GM12878 (cell line): Measurements from ENCODE around the gene GSTM2. TPM values are rescaled to one million over a fixed set of nuclear protein-coding genes. Genes with fewer than 3 reads are reported as not detected.

Source experiments
- ATAC-seq: fragments of 200-7000 bp; cut with Tn5 transposase; 3 replicates; pipeline ENCODE4 v1.9.1; 2020; ENCODE audit warnings: mild to moderate bottlenecking, moderate library complexity
- BruUV-seq: library from RNA; stranded (reverse); fragments of 400-500 nt; replicated peaks from 2 replicates; lab custom pipeline; 2021; lab: Mats Ljungman, UMichigan
- CTCF ChIA-PET: fragments of 300-600 bp; sonication (Branson Sonifier 250); formaldehyde crosslinking; extraction: SDS; loops from one replicate; lab custom pipeline; 2021; ENCODE audit warnings: inconsistent platforms; lab: Yijun Ruan, JAX
- POLR2A ChIA-PET: fragments of 350-600 bp; formaldehyde crosslinking; extraction: SDS; loops from one replicate; lab custom pipeline; 2021; ENCODE audit warnings: inconsistent platforms; lab: Charles Lee
- RAD21 ChIA-PET: fragments of 300-600 bp; sonication (Branson Sonifier 250); formaldehyde crosslinking; loops from one replicate; lab custom pipeline; 2023; ENCODE audit warnings: antibody characterized with exemption; ENCODE audit not compliant: unreplicated experiment; lab: Charles Lee
- SMC1A ChIA-PET: fragments of 300-600 bp; sonication (Branson Sonifier 250); formaldehyde crosslinking; loops from one replicate; lab custom pipeline; 2023; ENCODE audit not compliant: unreplicated experiment, uncharacterized antibody; lab: Charles Lee
- DNase-seq: peaks from one replicate; pipeline ENCODE4 v3.0.0-alpha.2; 2011; ENCODE audit warnings: low read depth, low spot score
- FAIRE-seq: peaks from 3 replicates; lab custom pipeline; 2011; peaks lifted over from hg19 to GRCh38; lab: Jason Lieb, UNC
- H2AFZ ChIP-seq: 2 replicates; pipeline ENCODE4 v1.6.0; 2011; ENCODE audit warnings: low read depth, low read length, control low read depth; ENCODE audit not compliant: control insufficient read depth
- H3K27ac ChIP-seq: 2 replicates; pipeline ENCODE4 v1.5.1; 2011; ENCODE audit warnings: control low read depth; ENCODE audit not compliant: control insufficient read depth, insufficient read depth
- H3K27me3 ChIP-seq, 2 experiments: replicated peaks in 1 of 2; 2 replicates each; pipeline versions ENCODE4 v1.6.0 to v1.6.1; 2011; ENCODE audit warnings: low read length in 1 of 2; ENCODE audit not compliant: control insufficient read depth in 2 of 2, insufficient read depth in 2 of 2
- H3K36me3 ChIP-seq, 2 experiments: 2 replicates each; pipeline ENCODE4 v1.5.1; 2011; ENCODE audit warnings: low read length in 1 of 2; ENCODE audit not compliant: control insufficient read depth in 2 of 2, insufficient read depth in 2 of 2
- H3K4me1 ChIP-seq: 2 replicates; pipeline ENCODE4 v1.6.1; 2011; ENCODE audit warnings: mild to moderate bottlenecking, low read length, moderate library complexity, mixed read lengths; ENCODE audit not compliant: control insufficient read depth, insufficient read depth
- H3K4me2 ChIP-seq: 2 replicates; pipeline ENCODE4 v1.6.0; 2011; ENCODE audit warnings: control low read depth; ENCODE audit not compliant: control insufficient read depth, insufficient read depth
- H3K4me3 ChIP-seq: fragments of 200-600 bp; sonication (generic); 2 replicates; pipeline ENCODE4 v1.5.1; 2016
- H3K79me2 ChIP-seq: 2 replicates; pipeline ENCODE4 v1.6.0; 2011; ENCODE audit warnings: low read length; ENCODE audit not compliant: control insufficient read depth, insufficient read depth
- H3K9ac ChIP-seq: 2 replicates; pipeline ENCODE4 v1.8.0; 2011; ENCODE audit warnings: low read length, control low read depth, mixed read lengths; ENCODE audit not compliant: control insufficient read depth, insufficient read depth
- H3K9me3 ChIP-seq: replicated peaks from 3 replicates; pipeline ENCODE4 v1.5.1; 2011; ENCODE audit warnings: mild to moderate bottlenecking, low read length; ENCODE audit not compliant: control insufficient read depth, insufficient read depth
- H4K20me1 ChIP-seq: 2 replicates; pipeline ENCODE4 v1.6.0; 2011; ENCODE audit not compliant: control insufficient read depth, insufficient read depth
- BMI1 ChIP-seq: fragments of 450-650 bp; IDR thresholded peaks from 2 replicates; pipeline ENCODE4 v1.6.1; 2016; ENCODE audit warnings: mild to moderate bottlenecking, moderate library complexity, borderline replicate concordance
- CREB1 ChIP-seq: IDR thresholded peaks from 2 replicates; pipeline ENCODE4 v1.6.1; 2012; ENCODE audit warnings: low read depth, mild to moderate bottlenecking, inconsistent platforms
- GABPA ChIP-seq: IDR thresholded peaks from 2 replicates; pipeline ENCODE4 v1.6.1; 2014; ENCODE audit warnings: antibody characterized with exemption, low read depth, mild to moderate bottlenecking, inconsistent platforms
- GATAD2B ChIP-seq: fragments of 450-650 bp; conservative IDR thresholded peaks from 2 replicates; pipeline ENCODE4 v1.6.1; 2017; ENCODE audit warnings: low read depth, mild to moderate bottlenecking, moderate library complexity
- LARP7 ChIP-seq: fragments of 450-650 bp; IDR thresholded peaks from 2 replicates; pipeline ENCODE4 v1.6.1; 2017; ENCODE audit warnings: mild to moderate bottlenecking
- NFIC ChIP-seq: IDR thresholded peaks from 2 replicates; pipeline ENCODE4 v1.6.1; 2012; ENCODE audit warnings: low read depth, mild to moderate bottlenecking, inconsistent platforms, low read length, moderate library complexity
- NR2C2 ChIP-seq: IDR thresholded peaks from 2 replicates; pipeline ENCODE4 v1.6.1; 2011; ENCODE audit warnings: borderline replicate concordance, low read depth; ENCODE audit not compliant: control insufficient read depth, insufficient read length
- SREBF1 ChIP-seq: IDR thresholded peaks from 2 replicates; pipeline ENCODE4 v1.6.1; 2012; ENCODE audit warnings: mild to moderate bottlenecking, low read length
- SRF ChIP-seq, 2 experiments: IDR thresholded peaks; 2 replicates each; pipeline ENCODE4 v1.6.1; 2011; ENCODE audit warnings: low read depth in 2 of 2, low read length in 2 of 2, mild to moderate bottlenecking in 1 of 2, moderate library complexity in 1 of 2
- SUPT20H ChIP-seq: IDR thresholded peaks from 2 replicates; pipeline ENCODE4 v1.6.1; 2011; ENCODE audit warnings: low read depth, mild to moderate bottlenecking, low read length, moderate library complexity, borderline replicate concordance; ENCODE audit not compliant: control insufficient read depth
- WGBS: methylation state at CpG from one replicate; pipeline ENCODE4 v1.1.6; 2016; ENCODE audit warnings: low lambda C conversion rate; ENCODE audit not compliant: insufficient replicate concordance, insufficient coverage; ENCODE audit errors: missing lambda C conversion rate; 5-methylcytosine and 5-hydroxymethylcytosine counted together
- in situ Hi-C: fragments of 300-500 bp; cut with MboI; formaldehyde crosslinking; loops from 9 replicates; pipeline ENCODE4 v1.14.3; 2018; ENCODE audit warnings: mixed read lengths
- intact Hi-C: fragments of 100-400 bp; cut with micrococcal nuclease; formaldehyde crosslinking; loops from one replicate; pipeline ENCODE4 v1.14.2; 2022; ENCODE audit not compliant: unreplicated experiment
- polyA plus RNA-seq, 11 experiments: library from polyadenylated mRNA; depleted of rRNA in 4 of 11; unstranded in 6 of 11; stranded (reverse) in 5 of 11; fragments of >200 nt; fragmentation: Nextera tagmentation in 4 of 11; fragmentation: Illumina TruSeq in 1 of 11; extraction: Ambion mirVana in 4 of 11; extraction: Trizol in 1 of 11; gene quantifications; 1 replicate in 1 of 11; 2 replicates in 10 of 11; pipeline versions ENCODE4 v1.2.1 to v1.2.3, GENCODE V29; 2011 to 2016; ENCODE audit warnings: inconsistent platforms in 2 of 11, missing spikeins in 2 of 11, low read depth in 1 of 11
- total RNA-seq, 4 experiments: library from RNA; depleted of rRNA in 3 of 4; stranded (reverse); fragments of >200 nt in 3 of 4; fragmentation: Illumina TruSeq in 1 of 4; extraction: Trizol in 1 of 4; gene quantifications; 2 replicates each; pipeline versions ENCODE4 v1.2.1 to v1.2.3, GENCODE V29; 2013 to 2021
- TF ChIP-seq, protein P1 (sequence below): IDR thresholded peaks from 2 replicates; pipeline ENCODE4 v1.6.1; 2012; ENCODE audit warnings: low read length, inconsistent platforms
- TF ChIP-seq, protein P2 (sequence below): IDR thresholded peaks from 2 replicates; pipeline ENCODE4 v1.6.1; 2012; ENCODE audit warnings: improper control_type of control experiment, low read depth, low read length; ENCODE audit not compliant: insufficient replicate concordance
- TF ChIP-seq, protein P3 (sequence below): fragments of 450-650 bp; IDR thresholded peaks from 2 replicates; pipeline ENCODE4 v1.6.1; 2018; ENCODE audit warnings: mild to moderate bottlenecking, low read depth, moderate library complexity; ENCODE audit not compliant: partially characterized antibody

GSTM2 gene
- total and polyA plus RNA-seq, 10 of the 15 experiments (the other 5 are each of a cell fraction or from before 2014, with no cell fraction given) = 8.3 to 32.3 (median 20.2) TPM

DNA sequence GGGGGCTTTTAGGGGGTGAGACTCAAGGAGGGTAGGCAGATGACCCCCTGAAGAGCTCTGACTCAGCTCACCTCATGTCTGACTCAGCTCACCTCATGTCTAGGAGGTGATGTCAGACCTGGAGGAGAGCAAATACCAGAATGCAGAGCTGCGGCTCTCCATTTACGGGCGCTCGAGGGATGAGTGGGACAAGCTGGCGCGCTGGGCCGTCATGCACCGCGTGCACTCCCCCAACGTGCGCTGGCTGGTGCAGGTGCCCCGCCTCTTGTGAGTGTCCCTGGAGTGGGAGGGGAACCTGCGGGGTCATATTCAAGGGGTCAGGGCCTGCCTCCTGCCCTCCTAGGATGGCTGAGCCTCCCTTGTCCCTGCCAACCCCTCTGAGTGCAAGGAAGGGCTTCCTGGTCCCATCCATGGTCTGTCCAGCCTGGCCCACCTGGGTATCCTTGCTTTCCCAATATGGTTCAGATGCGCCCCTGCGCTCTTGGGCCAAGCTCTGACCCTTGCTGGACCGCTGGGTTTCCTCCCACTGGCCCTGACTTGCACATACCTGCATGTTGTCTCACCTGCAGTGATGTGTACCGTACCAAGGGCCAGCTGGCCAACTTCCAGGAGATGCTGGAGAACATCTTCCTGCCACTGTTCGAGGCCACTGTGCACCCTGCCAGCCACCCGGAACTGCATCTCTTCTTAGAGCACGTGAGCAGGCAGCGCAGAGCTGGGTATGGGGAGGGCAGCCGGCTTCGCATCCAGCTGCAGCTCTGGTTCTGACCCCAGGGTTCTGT lies 39.1 kb upstream of the GSTM2 start:
- peaks cover 10% of the 10 kb centered on the region for H3K4me1 ChIP-seq
- ChIA-PET CTCF (interaction anchor here (0.6 to 6.3 kb wide), 5 partner anchors 9 to 83 kb away, joined by 3 to 75 read pairs (median 30); partner anchors contain the start of genes AMPD2, GNAI3 and GNAT2), POLR2A (interaction anchor here (1.5 kb wide), 1 partner anchor 83 kb away, joined by 5 read pairs; no protein-coding TSS in a partner anchor), SMC1A (interaction anchor here (1.4 to 5.4 kb wide), 3 partner anchors 15 to 83 kb away, joined by 3 to 36 read pairs (median 5); no protein-coding TSS in a partner anchor), RAD21 (interaction anchor here (2.6 to 4.3 kb wide), 2 partner anchors 11 to 83 kb away, joined by 15 to 59 read pairs; no protein-coding TSS in a partner anchor)
- DNase-seq = no peak
- peaks cover 10% of the 10 kb centered on the region for H3K79me2 ChIP-seq
- FAIRE-seq = no peak
- H4K20me1 ChIP-seq = no peaks in the 10 kb centered on the region
- H3K9ac ChIP-seq = no peak overlapping the region
- intact Hi-C loops = no loop called here
- in situ Hi-C loops = no loop called here
- H3K27ac ChIP-seq = no peak overlapping the region
- WGBS = 89% methylated on average over 23 of the region's 23 CpGs
- BruUV-seq = no TSS peak
- no peak overlapping the region for H3K4me2 ChIP-seq
- H3K9me3 ChIP-seq = no peaks in the 10 kb centered on the region
- no peaks in the 10 kb centered on the region for H3K27me3 ChIP-seq
- H3K4me3 ChIP-seq = no peak overlapping the region
- H3K36me3 ChIP-seq = peaks cover 8 to 29% of the 10 kb centered on the region in 2 experiments; a peak in 3 of 4 replicates
- no peak overlapping the region for H2AFZ ChIP-seq
- ATAC-seq = no peak
- TF ChIP-seq LARP7 = no peak
- TF ChIP-seq, protein P1, sequence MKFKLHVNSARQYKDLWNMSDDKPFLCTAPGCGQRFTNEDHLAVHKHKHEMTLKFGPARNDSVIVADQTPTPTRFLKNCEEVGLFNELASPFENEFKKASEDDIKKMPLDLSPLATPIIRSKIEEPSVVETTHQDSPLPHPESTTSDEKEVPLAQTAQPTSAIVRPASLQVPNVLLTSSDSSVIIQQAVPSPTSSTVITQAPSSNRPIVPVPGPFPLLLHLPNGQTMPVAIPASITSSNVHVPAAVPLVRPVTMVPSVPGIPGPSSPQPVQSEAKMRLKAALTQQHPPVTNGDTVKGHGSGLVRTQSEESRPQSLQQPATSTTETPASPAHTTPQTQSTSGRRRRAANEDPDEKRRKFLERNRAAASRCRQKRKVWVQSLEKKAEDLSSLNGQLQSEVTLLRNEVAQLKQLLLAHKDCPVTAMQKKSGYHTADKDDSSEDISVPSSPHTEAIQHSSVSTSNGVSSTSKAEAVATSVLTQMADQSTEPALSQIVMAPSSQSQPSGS = no peak
- no peak for TF ChIP-seq SUPT20H
- TF ChIP-seq, protein P2, sequence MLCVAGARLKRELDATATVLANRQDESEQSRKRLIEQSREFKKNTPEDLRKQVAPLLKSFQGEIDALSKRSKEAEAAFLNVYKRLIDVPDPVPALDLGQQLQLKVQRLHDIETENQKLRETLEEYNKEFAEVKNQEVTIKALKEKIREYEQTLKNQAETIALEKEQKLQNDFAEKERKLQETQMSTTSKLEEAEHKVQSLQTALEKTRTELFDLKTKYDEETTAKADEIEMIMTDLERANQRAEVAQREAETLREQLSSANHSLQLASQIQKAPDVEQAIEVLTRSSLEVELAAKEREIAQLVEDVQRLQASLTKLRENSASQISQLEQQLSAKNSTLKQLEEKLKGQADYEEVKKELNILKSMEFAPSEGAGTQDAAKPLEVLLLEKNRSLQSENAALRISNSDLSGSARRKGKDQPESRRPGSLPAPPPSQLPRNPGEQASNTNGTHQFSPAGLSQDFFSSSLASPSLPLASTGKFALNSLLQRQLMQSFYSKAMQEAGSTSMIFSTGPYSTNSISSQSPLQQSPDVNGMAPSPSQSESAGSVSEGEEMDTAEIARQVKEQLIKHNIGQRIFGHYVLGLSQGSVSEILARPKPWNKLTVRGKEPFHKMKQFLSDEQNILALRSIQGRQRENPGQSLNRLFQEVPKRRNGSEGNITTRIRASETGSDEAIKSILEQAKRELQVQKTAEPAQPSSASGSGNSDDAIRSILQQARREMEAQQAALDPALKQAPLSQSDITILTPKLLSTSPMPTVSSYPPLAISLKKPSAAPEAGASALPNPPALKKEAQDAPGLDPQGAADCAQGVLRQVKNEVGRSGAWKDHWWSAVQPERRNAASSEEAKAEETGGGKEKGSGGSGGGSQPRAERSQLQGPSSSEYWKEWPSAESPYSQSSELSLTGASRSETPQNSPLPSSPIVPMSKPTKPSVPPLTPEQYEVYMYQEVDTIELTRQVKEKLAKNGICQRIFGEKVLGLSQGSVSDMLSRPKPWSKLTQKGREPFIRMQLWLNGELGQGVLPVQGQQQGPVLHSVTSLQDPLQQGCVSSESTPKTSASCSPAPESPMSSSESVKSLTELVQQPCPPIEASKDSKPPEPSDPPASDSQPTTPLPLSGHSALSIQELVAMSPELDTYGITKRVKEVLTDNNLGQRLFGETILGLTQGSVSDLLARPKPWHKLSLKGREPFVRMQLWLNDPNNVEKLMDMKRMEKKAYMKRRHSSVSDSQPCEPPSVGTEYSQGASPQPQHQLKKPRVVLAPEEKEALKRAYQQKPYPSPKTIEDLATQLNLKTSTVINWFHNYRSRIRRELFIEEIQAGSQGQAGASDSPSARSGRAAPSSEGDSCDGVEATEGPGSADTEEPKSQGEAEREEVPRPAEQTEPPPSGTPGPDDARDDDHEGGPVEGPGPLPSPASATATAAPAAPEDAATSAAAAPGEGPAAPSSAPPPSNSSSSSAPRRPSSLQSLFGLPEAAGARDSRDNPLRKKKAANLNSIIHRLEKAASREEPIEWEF = no peak
- TF ChIP-seq, protein P3, sequence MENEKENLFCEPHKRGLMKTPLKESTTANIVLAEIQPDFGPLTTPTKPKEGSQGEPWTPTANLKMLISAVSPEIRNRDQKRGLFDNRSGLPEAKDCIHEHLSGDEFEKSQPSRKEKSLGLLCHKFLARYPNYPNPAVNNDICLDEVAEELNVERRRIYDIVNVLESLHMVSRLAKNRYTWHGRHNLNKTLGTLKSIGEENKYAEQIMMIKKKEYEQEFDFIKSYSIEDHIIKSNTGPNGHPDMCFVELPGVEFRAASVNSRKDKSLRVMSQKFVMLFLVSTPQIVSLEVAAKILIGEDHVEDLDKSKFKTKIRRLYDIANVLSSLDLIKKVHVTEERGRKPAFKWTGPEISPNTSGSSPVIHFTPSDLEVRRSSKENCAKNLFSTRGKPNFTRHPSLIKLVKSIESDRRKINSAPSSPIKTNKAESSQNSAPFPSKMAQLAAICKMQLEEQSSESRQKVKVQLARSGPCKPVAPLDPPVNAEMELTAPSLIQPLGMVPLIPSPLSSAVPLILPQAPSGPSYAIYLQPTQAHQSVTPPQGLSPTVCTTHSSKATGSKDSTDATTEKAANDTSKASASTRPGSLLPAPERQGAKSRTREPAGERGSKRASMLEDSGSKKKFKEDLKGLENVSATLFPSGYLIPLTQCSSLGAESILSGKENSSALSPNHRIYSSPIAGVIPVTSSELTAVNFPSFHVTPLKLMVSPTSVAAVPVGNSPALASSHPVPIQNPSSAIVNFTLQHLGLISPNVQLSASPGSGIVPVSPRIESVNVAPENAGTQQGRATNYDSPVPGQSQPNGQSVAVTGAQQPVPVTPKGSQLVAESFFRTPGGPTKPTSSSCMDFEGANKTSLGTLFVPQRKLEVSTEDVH = no peak
- no peak for TF ChIP-seq NR2C2
- no peak for TF ChIP-seq BMI1
- TF ChIP-seq GATAD2B = no peak
- no peak for TF ChIP-seq CREB1
- TF ChIP-seq SREBF1 = no peak
- TF ChIP-seq GABPA = no peak
- no peak for TF ChIP-seq NFIC
- TF ChIP-seq SRF (IDR thresholded peaks at IDR 0.05; ENCODE audit: low read depth in 2 of 2, low read length in 2 of 2) = no peak
